Measurements from ENCODE around the gene NEU2.

DNA sequence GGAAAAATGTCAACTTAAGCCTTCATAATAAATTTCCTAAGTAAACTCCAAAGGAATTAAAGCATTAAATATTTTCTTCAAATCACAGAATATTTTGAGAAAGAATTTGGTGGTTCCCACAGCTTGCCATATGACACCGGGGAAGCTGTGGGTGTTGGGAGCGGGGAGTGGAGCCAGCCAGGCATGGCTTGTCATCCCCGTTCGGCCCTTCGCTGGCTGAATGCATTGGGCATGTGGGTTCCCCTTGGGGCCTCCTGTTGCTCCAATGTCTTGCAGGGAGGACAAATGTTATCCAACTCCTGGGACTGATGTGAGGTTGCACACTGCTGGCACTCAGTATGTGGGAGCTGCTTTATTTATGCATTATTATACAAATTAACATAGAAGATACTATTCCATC lies 38.0 kb upstream of the NEU2 start:
- TF ChIP-seq, protein P1, sequence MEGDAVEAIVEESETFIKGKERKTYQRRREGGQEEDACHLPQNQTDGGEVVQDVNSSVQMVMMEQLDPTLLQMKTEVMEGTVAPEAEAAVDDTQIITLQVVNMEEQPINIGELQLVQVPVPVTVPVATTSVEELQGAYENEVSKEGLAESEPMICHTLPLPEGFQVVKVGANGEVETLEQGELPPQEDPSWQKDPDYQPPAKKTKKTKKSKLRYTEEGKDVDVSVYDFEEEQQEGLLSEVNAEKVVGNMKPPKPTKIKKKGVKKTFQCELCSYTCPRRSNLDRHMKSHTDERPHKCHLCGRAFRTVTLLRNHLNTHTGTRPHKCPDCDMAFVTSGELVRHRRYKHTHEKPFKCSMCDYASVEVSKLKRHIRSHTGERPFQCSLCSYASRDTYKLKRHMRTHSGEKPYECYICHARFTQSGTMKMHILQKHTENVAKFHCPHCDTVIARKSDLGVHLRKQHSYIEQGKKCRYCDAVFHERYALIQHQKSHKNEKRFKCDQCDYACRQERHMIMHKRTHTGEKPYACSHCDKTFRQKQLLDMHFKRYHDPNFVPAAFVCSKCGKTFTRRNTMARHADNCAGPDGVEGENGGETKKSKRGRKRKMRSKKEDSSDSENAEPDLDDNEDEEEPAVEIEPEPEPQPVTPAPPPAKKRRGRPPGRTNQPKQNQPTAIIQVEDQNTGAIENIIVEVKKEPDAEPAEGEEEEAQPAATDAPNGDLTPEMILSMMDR (IDR thresholded peaks at IDR 0.05) = no peak
- TF ChIP-seq POLR2A (IDR thresholded peaks at IDR 0.05) = no peak
